SK-N-SH (cell line): ENCODE data around the gene CEP78. TPM values are rescaled to one million over a fixed set of nuclear protein-coding genes. Genes with fewer than 3 reads are reported as not detected.

Experiments used
- CTCF ChIA-PET: fragments of 300-600, 350-600 bp; formaldehyde crosslinking; extraction: SDS; loops from one replicate; lab custom pipeline; 2021; lab: Yijun Ruan, JAX
- POLR2A ChIA-PET: fragments of 350-600 bp; sonication (Branson Sonifier 250); formaldehyde crosslinking; extraction: SDS; loops from one replicate; lab custom pipeline; 2020; ENCODE audit warnings: antibody characterized with exemption, inconsistent platforms; lab: Yijun Ruan, JAX
- DNase-seq: peaks from one replicate; pipeline ENCODE4 v3.0.0; 2012
- H2AFZ ChIP-seq: fragments of 200-600 bp; sonication (generic); 2 replicates; pipeline ENCODE4 v1.8.1; 2016; ENCODE audit warnings: antibody characterized with exemption, mild to moderate bottlenecking, low read depth
- H3F3A ChIP-seq: fragments of 200-600 bp; sonication (generic); replicated peaks from 2 replicates; pipeline ENCODE3; 2016; ENCODE audit warnings: antibody characterized with exemption, mild to moderate bottlenecking; ENCODE audit not compliant: insufficient read depth
- H3K27ac ChIP-seq, 2 experiments: fragments of 200-500 bp in 1 of 2; fragments of 200-600 bp in 1 of 2; sonication (Bioruptor generic) in 1 of 2; sonication (generic), shearing (Covaris generic) in 1 of 2; 2 replicates each; pipeline versions ENCODE4 v1.5.1 to v1.6.1; 2014 to 2016; ENCODE audit warnings: low read depth in 2 of 2, inconsistent platforms in 1 of 2, low read length in 1 of 2, mild to moderate bottlenecking in 1 of 2, mixed read lengths in 1 of 2
- H3K27me3 ChIP-seq: fragments of 200-600 bp; sonication (generic), shearing (Covaris generic); 2 replicates; pipeline ENCODE4 v1.6.1; 2016; ENCODE audit warnings: mixed run types; ENCODE audit not compliant: insufficient read depth
- H3K36me3 ChIP-seq, 2 experiments: fragments of 200-500 bp in 1 of 2; fragments of 200-600 bp in 1 of 2; sonication (Bioruptor generic) in 1 of 2; sonication (generic) in 1 of 2; replicated peaks in 1 of 2; 2 replicates each; pipeline versions ENCODE3 to v1.5.1; 2014 to 2016; ENCODE audit warnings: low read length in 1 of 2, mild to moderate bottlenecking in 1 of 2; ENCODE audit not compliant: insufficient read depth in 2 of 2, control insufficient read depth in 1 of 2
- H3K4me1 ChIP-seq, 2 experiments: fragments of 200-500 bp in 1 of 2; fragments of 200-600 bp in 1 of 2; sonication (Bioruptor generic) in 1 of 2; sonication (generic), shearing (Covaris generic) in 1 of 2; 2 replicates each; pipeline versions ENCODE4 v1.5.1 to v1.6.1; 2014 to 2016; ENCODE audit warnings: low read depth in 1 of 2, low read length in 1 of 2, mixed run types in 1 of 2; ENCODE audit not compliant: insufficient read depth in 2 of 2, control insufficient read depth in 1 of 2
- H3K4me2 ChIP-seq: fragments of 200-600 bp; sonication (generic), shearing (Covaris generic); 2 replicates; pipeline ENCODE4 v1.6.1; 2017; ENCODE audit warnings: mixed run types
- H3K4me3 ChIP-seq, 2 experiments: fragments of 200-500 bp in 1 of 2; fragments of 200-600 bp in 1 of 2; sonication (Bioruptor generic) in 1 of 2; sonication (generic), shearing (Covaris generic) in 1 of 2; 2 replicates each; pipeline versions ENCODE4 v1.5.1 to v1.8.1; 2014 to 2016; ENCODE audit warnings: low read depth in 2 of 2, inconsistent platforms in 1 of 2, low read length in 1 of 2, mild to moderate bottlenecking in 1 of 2, mixed read lengths in 1 of 2, moderate library complexity in 1 of 2
- H3K79me2 ChIP-seq: fragments of 200-600 bp; sonication (generic); 2 replicates; pipeline ENCODE4 v1.8.1; 2017; ENCODE audit warnings: mild to moderate bottlenecking; ENCODE audit not compliant: insufficient read depth
- H3K9ac ChIP-seq: fragments of 200-600 bp; sonication (generic); 2 replicates; pipeline ENCODE4 v1.6.1; 2017; ENCODE audit warnings: mixed run types
- H3K9me2 ChIP-seq: fragments of 200-600 bp; sonication (generic); 2 replicates; pipeline ENCODE4 v1.6.1; 2017; ENCODE audit warnings: mixed run types
- H3K9me3 ChIP-seq: fragments of 200-600 bp; sonication (generic); 2 replicates; pipeline ENCODE4 v1.6.1; 2017; ENCODE audit warnings: mixed run types, mild to moderate bottlenecking, moderate library complexity
- H4K20me1 ChIP-seq: fragments of 200-600 bp; sonication (generic); 2 replicates; pipeline ENCODE4 v1.6.1; 2017; ENCODE audit warnings: mild to moderate bottlenecking, mixed run types; ENCODE audit not compliant: insufficient read depth
- CHD2 ChIP-seq: fragments of 150-350 bp; IDR thresholded peaks from 2 replicates; pipeline ENCODE4 v1.6.1; 2018; ENCODE audit warnings: low read length; ENCODE audit not compliant: partially characterized antibody
- ELF1 ChIP-seq: IDR thresholded peaks from 2 replicates; pipeline ENCODE4 v1.4.0; 2012
- EP300 ChIP-seq, 2 experiments: IDR thresholded peaks; 2 replicates each; pipeline versions ENCODE4 v1.4.0 to v1.6.1; 2012; ENCODE audit warnings: borderline replicate concordance in 1 of 2, low read depth in 1 of 2, low read length in 1 of 2
- EZH2phosphoT487 ChIP-seq: fragments of 200-600 bp; sonication (generic); IDR thresholded peaks from 2 replicates; pipeline ENCODE4 v1.6.1; 2017; ENCODE audit warnings: low read depth, mixed run types, mild to moderate bottlenecking, antibody characterized with exemption, moderate library complexity, borderline replicate concordance
- FOXJ3 ChIP-seq: sonication (generic); formaldehyde crosslinking; IDR thresholded peaks from 2 replicates; pipeline ENCODE4 v1.5.1; 2020; ENCODE audit warnings: mild to moderate bottlenecking, missing genetic modification reagents
- FOXM1 ChIP-seq: IDR thresholded peaks from 2 replicates; pipeline ENCODE4 v1.4.0; 2012; ENCODE audit warnings: low read depth, mild to moderate bottlenecking
- JUND ChIP-seq: IDR thresholded peaks from 2 replicates; pipeline ENCODE4 v1.4.0; 2012
- MEF2A ChIP-seq: IDR thresholded peaks from 2 replicates; pipeline ENCODE4 v1.4.0; 2012; ENCODE audit warnings: low read depth, borderline replicate concordance
- MXI1 ChIP-seq: IDR thresholded peaks from 2 replicates; pipeline ENCODE4 v1.6.1; 2012; ENCODE audit warnings: mild to moderate bottlenecking, low read depth, low read length, improper control_type of control experiment
- NFIC ChIP-seq: IDR thresholded peaks from 2 replicates; pipeline ENCODE4 v1.4.0; 2012; ENCODE audit warnings: borderline replicate concordance
- POLR2AphosphoS5 ChIP-seq: IDR thresholded peaks from 2 replicates; pipeline ENCODE4 v1.6.1; 2012; ENCODE audit warnings: low read depth, low read length
- RAD21 ChIP-seq: IDR thresholded peaks from 2 replicates; pipeline ENCODE4 v1.6.1; 2012; ENCODE audit warnings: mild to moderate bottlenecking, low read length
- RCOR1 ChIP-seq: fragments of 150-350 bp; IDR thresholded peaks from 2 replicates; pipeline ENCODE4 v1.6.1; 2017; ENCODE audit warnings: antibody characterized with exemption, low read length
- RFX5 ChIP-seq: IDR thresholded peaks from 2 replicates; pipeline ENCODE4 v1.6.1; 2012; ENCODE audit warnings: mild to moderate bottlenecking, improper control_type of control experiment, low read length
- SIN3A ChIP-seq: IDR thresholded peaks from 2 replicates; pipeline ENCODE4 v1.6.1; 2012; ENCODE audit warnings: low read depth, mild to moderate bottlenecking, low read length, moderate library complexity, borderline replicate concordance
- TAF1 ChIP-seq: IDR thresholded peaks from 2 replicates; pipeline ENCODE4 v1.6.1; 2012; ENCODE audit warnings: low read depth, mild to moderate bottlenecking, low read length, moderate library complexity, borderline replicate concordance
- TCF12 ChIP-seq: IDR thresholded peaks from 2 replicates; pipeline ENCODE4 v1.4.0; 2012
- WGBS: methylation state at CpG from one replicate; pipeline ENCODE4 v1.1.6; 2017; ENCODE audit warnings: low lambda C conversion rate; 5-methylcytosine and 5-hydroxymethylcytosine counted together
- polyA plus RNA-seq, 3 experiments: library from polyadenylated mRNA; depleted of rRNA; stranded (reverse); fragments of >200 nt; gene quantifications; 2 replicates each; pipeline ENCODE4 v1.2.3, GENCODE V29; 2012
- TF ChIP-seq, protein P1 (sequence below): IDR thresholded peaks from 2 replicates; pipeline ENCODE4 v1.6.1; 2012; ENCODE audit warnings: mild to moderate bottlenecking, low read depth, low read length, moderate library complexity

The CEP78 gene
- polyA plus RNA-seq, 1 of the 3 experiments (the other 2 are of a cell fraction) = 6.2 TPM

DNA sequence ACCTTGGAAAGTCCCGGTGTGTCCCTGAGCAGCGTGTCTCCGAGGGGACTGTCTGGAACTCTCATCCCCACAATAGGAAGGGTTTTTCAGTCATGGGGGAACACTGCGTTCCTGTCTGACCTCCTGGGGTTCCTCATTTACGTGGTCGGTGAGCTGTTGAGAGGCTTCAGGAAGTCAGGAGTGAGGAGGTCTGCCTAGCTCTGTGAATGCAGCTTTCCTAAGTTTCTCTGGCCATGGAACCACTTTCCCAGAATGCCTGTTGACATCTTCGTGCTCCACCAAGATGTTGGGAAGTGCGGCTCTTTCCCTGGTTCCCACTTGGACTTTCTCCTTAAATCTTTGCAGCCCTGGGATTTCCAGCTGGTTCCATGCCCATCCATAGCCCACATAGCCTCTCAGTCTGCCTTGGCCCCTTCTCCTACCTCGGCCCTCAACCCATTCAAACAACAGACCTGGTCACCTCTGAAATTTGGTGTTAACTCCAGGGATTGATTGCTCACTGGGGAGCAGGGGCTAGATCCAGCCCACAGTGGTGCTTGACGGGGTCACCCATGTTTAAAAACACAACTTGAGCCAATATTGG is 88.3 kb downstream of the CEP78 start:
- Histone ChIP-seq H3K36me3 (peaks cover 21 to 33% of the 10 kb centered on the region in 2 experiments), H3K4me1 (peaks cover 0 to 38% of the 10 kb centered on the region in 2 experiments; a peak in 2 of 4 replicates), H3K9me3 (no peaks in the 10 kb centered on the region), H3K79me2 (no peaks in the 10 kb centered on the region), H3K4me3 (no peak overlapping the region), H3K4me2 (no peak overlapping the region), H3K27ac (peak overlapping the region in 1 of 2 experiments; percentile 99; a peak in 2 of 4 replicates), H3F3A (no peaks in the 10 kb centered on the region), H4K20me1 (no peaks in the 10 kb centered on the region), H3K27me3 (no peaks in the 10 kb centered on the region), H3K9ac (no peak overlapping the region), H3K9me2 (no peaks in the 10 kb centered on the region), H2AFZ (no peak overlapping the region)
- no peak for TF ChIP-seq RAD21
- TF ChIP-seq ELF1 = no peak
- TF ChIP-seq RCOR1 = no peak
- no peak for TF ChIP-seq EZH2phosphoT487
- no peak for TF ChIP-seq RFX5
- no peak for TF ChIP-seq NFIC
- TF ChIP-seq FOXJ3 (CRISPR knock-in tag) = no peak
- ChIA-PET CTCF (interaction anchor here (2.5 kb wide), 1 partner anchor 46 kb away, joined by 10 read pairs; no protein-coding TSS in a partner anchor), POLR2A (interaction anchor here (1.9 to 2.7 kb wide), 2 partner anchors 10 to 27 kb away, joined by 7 to 23 read pairs; partner anchors contain the start of gene PSAT1)
- no peak for DNase-seq
- WGBS = 100% methylated on average over 10 of the region's 10 CpGs

DNA sequence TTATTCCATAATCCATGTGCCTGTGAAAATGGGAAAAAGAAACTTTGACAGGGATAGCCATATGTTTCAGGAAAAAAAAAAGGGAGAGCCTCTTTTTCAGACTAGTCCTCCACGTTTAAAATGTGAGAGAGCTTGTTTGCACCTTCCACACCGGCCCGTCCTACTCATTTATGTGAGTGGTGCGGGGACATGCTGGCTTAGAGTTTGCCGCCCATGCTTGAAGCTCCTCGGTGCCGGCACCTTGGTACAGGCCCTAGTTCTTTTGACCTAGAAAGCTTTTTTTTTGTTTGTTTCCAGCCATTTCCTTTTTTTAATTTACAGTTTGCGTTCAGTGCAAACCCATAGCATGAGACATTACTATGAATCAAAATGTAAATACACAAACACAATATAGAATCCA is 88.8 kb downstream of the CEP78 start:
- Histone ChIP-seq H3K4me1 (peaks cover 0 to 36% of the 10 kb centered on the region in 2 experiments; a peak in 2 of 4 replicates), H3K79me2 (no peaks in the 10 kb centered on the region), H3K36me3 (peaks cover 22 to 30% of the 10 kb centered on the region in 2 experiments), H3K27me3 (no peaks in the 10 kb centered on the region), H3K4me2 (no peak overlapping the region), H2AFZ (no peak overlapping the region), H3K9me3 (no peaks in the 10 kb centered on the region), H3K9me2 (no peaks in the 10 kb centered on the region), H3K27ac (peak overlapping the region in 1 of 2 experiments; percentile 99; a peak in 2 of 4 replicates), H3F3A (no peaks in the 10 kb centered on the region), H3K4me3 (no peak overlapping the region), H4K20me1 (no peaks in the 10 kb centered on the region), H3K9ac (no peak overlapping the region)
- ChIA-PET CTCF (interaction anchor here (0.5 to 2.5 kb wide), 2 partner anchors 45 to 886 kb away, joined by 3 to 10 read pairs; no protein-coding TSS in a partner anchor), POLR2A (interaction anchor here (1.9 to 2.7 kb wide), 2 partner anchors 11 to 28 kb away, joined by 7 to 23 read pairs; partner anchors contain the start of gene PSAT1)
- TF ChIP-seq RFX5 = no peak
- no peak for DNase-seq
- 82% methylated on average over 8 of the region's 8 CpGs for WGBS

GRCh38 chr9:78325343-78325742 is 89.5 kb downstream of the CEP78 start:
- Histone ChIP-seq H3K4me3 (no peak overlapping the region), H2AFZ (no peak overlapping the region), H3K27me3 (no peaks in the 10 kb centered on the region), H3K4me2 (no peak overlapping the region), H3K9me2 (no peaks in the 10 kb centered on the region), H3K27ac (peak overlapping the region in 1 of 2 experiments; percentile 99; a peak in 2 of 4 replicates), H3K4me1 (peaks cover 0 to 36% of the 10 kb centered on the region in 2 experiments; a peak in 2 of 4 replicates), H3K79me2 (no peaks in the 10 kb centered on the region), H3K9ac (no peak overlapping the region), H3F3A (no peaks in the 10 kb centered on the region), H4K20me1 (no peaks in the 10 kb centered on the region), H3K36me3 (peaks cover 22 to 30% of the 10 kb centered on the region in 2 experiments), H3K9me3 (no peaks in the 10 kb centered on the region)
- CTCF ChIA-PET = interaction anchor here (0.5 to 2.5 kb wide), 2 partner anchors 44 to 886 kb away, joined by 3 to 10 read pairs; no protein-coding TSS in a partner anchor
- 28% methylated on average over 6 of the region's 6 CpGs for WGBS
- peak; percentile 76 for DNase-seq
- POLR2A ChIA-PET = interaction anchor here (1.9 to 2.7 kb wide), 2 partner anchors 11 to 28 kb away, joined by 7 to 23 read pairs; partner anchors contain the start of gene PSAT1
- TF ChIP-seq RCOR1 (peak; percentile 98), TAF1 (no peak), MEF2A (no peak), EP300 (IDR thresholded peaks at IDR 0.05; ENCODE audit: borderline replicate concordance in 1 of 2, low read depth in 1 of 2, low read length in 1 of 2) (peak; percentile 25 to 90; a peak in 3 of 4 replicates), POLR2AphosphoS5 (peak; percentile 53), CHD2 (peak; percentile 91), TCF12 (peak; percentile 87), MXI1 (0 out of 2 replicates have a peak, but pooled peaks have one; percentile 14), FOXM1 (no peak), JUND (no peak), EZH2phosphoT487 (no peak), SIN3A (peak; percentile 55; the same call in 1 of the 2 replicates), FOXJ3 (CRISPR knock-in tag) (peak; percentile 91)
- TF ChIP-seq, protein P1, sequence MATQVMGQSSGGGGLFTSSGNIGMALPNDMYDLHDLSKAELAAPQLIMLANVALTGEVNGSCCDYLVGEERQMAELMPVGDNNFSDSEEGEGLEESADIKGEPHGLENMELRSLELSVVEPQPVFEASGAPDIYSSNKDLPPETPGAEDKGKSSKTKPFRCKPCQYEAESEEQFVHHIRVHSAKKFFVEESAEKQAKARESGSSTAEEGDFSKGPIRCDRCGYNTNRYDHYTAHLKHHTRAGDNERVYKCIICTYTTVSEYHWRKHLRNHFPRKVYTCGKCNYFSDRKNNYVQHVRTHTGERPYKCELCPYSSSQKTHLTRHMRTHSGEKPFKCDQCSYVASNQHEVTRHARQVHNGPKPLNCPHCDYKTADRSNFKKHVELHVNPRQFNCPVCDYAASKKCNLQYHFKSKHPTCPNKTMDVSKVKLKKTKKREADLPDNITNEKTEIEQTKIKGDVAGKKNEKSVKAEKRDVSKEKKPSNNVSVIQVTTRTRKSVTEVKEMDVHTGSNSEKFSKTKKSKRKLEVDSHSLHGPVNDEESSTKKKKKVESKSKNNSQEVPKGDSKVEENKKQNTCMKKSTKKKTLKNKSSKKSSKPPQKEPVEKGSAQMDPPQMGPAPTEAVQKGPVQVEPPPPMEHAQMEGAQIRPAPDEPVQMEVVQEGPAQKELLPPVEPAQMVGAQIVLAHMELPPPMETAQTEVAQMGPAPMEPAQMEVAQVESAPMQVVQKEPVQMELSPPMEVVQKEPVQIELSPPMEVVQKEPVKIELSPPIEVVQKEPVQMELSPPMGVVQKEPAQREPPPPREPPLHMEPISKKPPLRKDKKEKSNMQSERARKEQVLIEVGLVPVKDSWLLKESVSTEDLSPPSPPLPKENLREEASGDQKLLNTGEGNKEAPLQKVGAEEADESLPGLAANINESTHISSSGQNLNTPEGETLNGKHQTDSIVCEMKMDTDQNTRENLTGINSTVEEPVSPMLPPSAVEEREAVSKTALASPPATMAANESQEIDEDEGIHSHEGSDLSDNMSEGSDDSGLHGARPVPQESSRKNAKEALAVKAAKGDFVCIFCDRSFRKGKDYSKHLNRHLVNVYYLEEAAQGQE = no peak
